ENCODE results near the gene NOD2. TPM values are rescaled to one million over a fixed set of nuclear protein-coding genes. Genes with fewer than 3 reads are reported as not detected.
A peak's percentile ranks its signal among the peaks of the same experiment; 100 is the strongest.

The NOD2 gene
- total and polyA plus RNA-seq, 2 experiments from 2014 or later: not detected

DNA sequence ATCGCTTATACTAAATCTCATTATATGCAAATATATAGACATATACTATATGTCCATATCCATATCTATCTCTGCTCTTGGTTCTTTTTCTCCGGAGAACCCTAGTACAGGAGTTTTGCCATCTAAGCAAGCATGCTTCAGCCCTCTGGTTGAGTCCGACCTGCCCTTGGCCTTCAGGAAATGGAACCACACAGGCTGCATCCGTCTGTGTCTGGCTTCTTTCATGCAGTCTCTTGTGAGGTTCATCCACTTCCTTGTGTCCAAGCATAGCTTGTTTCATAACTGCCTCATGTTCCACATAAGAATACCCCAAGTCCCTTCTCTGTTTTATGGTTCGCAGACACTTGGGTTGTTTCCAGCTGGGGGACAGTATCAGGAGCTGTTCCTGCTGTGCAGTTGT, 29.1 kb upstream of the NOD2 start:
- Histone ChIP-seq H3K36me3 (ENCODE audit: low read depth) (no peaks in the 10 kb centered on the region), H3K9ac (no peak overlapping the region), H3K4me3 (no peak overlapping the region), H2AFZ (peak overlapping the region; percentile 98; the same call in 1 of the 2 replicates), H3K9me3 (ENCODE audit: low read depth) (no peaks in the 10 kb centered on the region), H3K27me3 (replicated peaks; ENCODE audit: insufficient read depth) (no peaks in the 10 kb centered on the region), H3K9me2 (ENCODE audit: insufficient read depth) (no peaks in the 10 kb centered on the region), H4K20me1 (ENCODE audit: insufficient read depth) (no peaks in the 10 kb centered on the region), H3K27ac (no peak overlapping the region), H3K4me2 (ENCODE audit: unreplicated experiment) (no peak overlapping the region), H3K79me2 (ENCODE audit: insufficient read depth) (no peaks in the 10 kb centered on the region), H3K4me1 (ENCODE audit: insufficient read depth) (no peaks in the 10 kb centered on the region), H3F3A (ENCODE audit: insufficient read depth) (no peaks in the 10 kb centered on the region)
- no peak for TF ChIP-seq EZH2 (IDR thresholded peaks at IDR 0.05; ENCODE audit: insufficient read depth, poor library complexity, severe bottlenecking)
- no peak for TF ChIP-seq EZH2phosphoT487 (IDR thresholded peaks at IDR 0.05; ENCODE audit: insufficient read depth, low read depth)
- WGBS, 2 experiments (ENCODE audit: low coverage in 1 of 2, low lambda C conversion rate in 2 of 2, missing lambda C conversion rate in 2 of 2): 91 to 95% methylated on average over 5 of the region's 5 CpGs
- no peak for DNase-seq
- in situ Hi-C loops (cut with MboI): no loop called here

GRCh38 chr16:50665128-50665878, 28.1 kb upstream of the NOD2 start:
- Histone ChIP-seq H3K4me2 (ENCODE audit: unreplicated experiment) (peak overlapping the region; percentile 92), H2AFZ (peak overlapping the region; percentile 98), H3K4me1 (ENCODE audit: insufficient read depth) (no peaks in the 10 kb centered on the region), H3K27ac (no peak overlapping the region), H3K9me2 (ENCODE audit: insufficient read depth) (no peaks in the 10 kb centered on the region), H3K27me3 (replicated peaks; ENCODE audit: insufficient read depth) (no peaks in the 10 kb centered on the region), H4K20me1 (ENCODE audit: insufficient read depth) (no peaks in the 10 kb centered on the region), H3K79me2 (ENCODE audit: insufficient read depth) (no peaks in the 10 kb centered on the region), H3K4me3 (peak overlapping the region; percentile 82), H3K9ac (peak overlapping the region; percentile 83), H3K36me3 (ENCODE audit: low read depth) (no peaks in the 10 kb centered on the region), H3K9me3 (ENCODE audit: low read depth) (no peaks in the 10 kb centered on the region), H3F3A (ENCODE audit: insufficient read depth) (no peaks in the 10 kb centered on the region)
- 10 to 11% methylated on average over 36 to 40 of the region's 40 CpGs for WGBS, 2 experiments (ENCODE audit: low coverage in 1 of 2, low lambda C conversion rate in 2 of 2, missing lambda C conversion rate in 2 of 2)
- peak; percentile 87 for DNase-seq
- in situ Hi-C loops (cut with MboI): loop anchor here (5.0 kb wide), 1 partner anchor 293 kb away; no protein-coding TSS in a partner anchor
- TF ChIP-seq EZH2phosphoT487 (IDR thresholded peaks at IDR 0.05; ENCODE audit: insufficient read depth, low read depth): no peak
- TF ChIP-seq EZH2 (IDR thresholded peaks at IDR 0.05; ENCODE audit: insufficient read depth, poor library complexity, severe bottlenecking): no peak

DNA sequence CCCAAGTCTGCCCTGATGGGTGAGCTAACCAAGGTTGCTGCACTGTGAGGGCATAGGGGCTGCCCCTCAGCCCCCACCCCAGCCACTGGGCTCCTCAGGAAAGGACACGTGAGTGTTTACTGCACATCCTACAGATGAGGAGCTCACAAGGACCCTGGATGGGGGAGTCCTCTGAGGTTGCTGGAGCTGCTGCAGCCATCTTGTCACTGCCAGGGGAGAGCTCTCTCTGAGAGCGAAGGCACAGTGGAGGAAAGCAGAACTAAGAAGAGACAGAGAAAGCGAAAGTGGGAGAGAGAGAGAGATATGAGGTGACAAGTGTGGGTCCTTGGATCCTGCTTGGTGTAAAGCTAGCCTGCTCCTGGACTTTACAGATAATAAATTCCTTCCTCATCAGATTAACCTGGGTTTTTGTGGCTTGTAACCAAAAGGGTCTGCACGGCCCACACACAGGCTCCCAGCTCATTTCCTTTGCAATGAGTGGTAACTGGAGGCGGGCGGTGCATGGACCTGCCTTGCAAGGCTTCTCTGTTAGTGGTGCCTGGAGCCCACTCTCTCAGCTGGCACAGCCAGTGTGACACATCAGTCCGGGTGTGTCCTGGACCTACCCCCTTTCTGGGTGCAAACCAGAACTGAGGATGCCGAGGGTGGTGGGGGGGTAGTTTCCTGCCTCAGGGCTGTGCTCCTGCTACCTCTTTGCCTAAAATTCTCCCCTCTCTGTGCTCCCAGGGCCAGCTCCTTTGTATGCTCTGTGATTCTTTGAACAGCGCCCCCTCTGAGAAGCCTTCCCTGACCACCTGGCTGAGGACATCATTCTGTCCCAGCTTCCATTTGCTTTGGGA, 26.5 kb upstream of the NOD2 start:
- no peak overlapping the region for H2AFZ ChIP-seq
- 76 to 78% methylated on average over 9 of the region's 9 CpGs for WGBS, 2 experiments (ENCODE audit: low coverage in 1 of 2, low lambda C conversion rate in 2 of 2, missing lambda C conversion rate in 2 of 2)
- no peak for DNase-seq
- H3K4me2 ChIP-seq (ENCODE audit: unreplicated experiment): no peak overlapping the region
- no peaks in the 10 kb centered on the region for H3K9me2 ChIP-seq (ENCODE audit: insufficient read depth)
- no peak overlapping the region for H3K27ac ChIP-seq
- H3K9ac ChIP-seq: no peak overlapping the region
- no peaks in the 10 kb centered on the region for H3K79me2 ChIP-seq (ENCODE audit: insufficient read depth)
- H3K27me3 ChIP-seq (replicated peaks; ENCODE audit: insufficient read depth): no peaks in the 10 kb centered on the region
- no peaks in the 10 kb centered on the region for H3K36me3 ChIP-seq (ENCODE audit: low read depth)
- no peaks in the 10 kb centered on the region for H3K9me3 ChIP-seq (ENCODE audit: low read depth)
- in situ Hi-C loops (cut with MboI): loop anchor here (5.0 kb wide), 1 partner anchor 295 kb away; no protein-coding TSS in a partner anchor
- H3F3A ChIP-seq (ENCODE audit: insufficient read depth): no peaks in the 10 kb centered on the region
- no peak overlapping the region for H3K4me3 ChIP-seq
- no peaks in the 10 kb centered on the region for H3K4me1 ChIP-seq (ENCODE audit: insufficient read depth)
- TF ChIP-seq EZH2phosphoT487 (IDR thresholded peaks at IDR 0.05; ENCODE audit: insufficient read depth, low read depth) (no peak), EZH2 (IDR thresholded peaks at IDR 0.05; ENCODE audit: insufficient read depth, poor library complexity, severe bottlenecking) (no peak)
- H4K20me1 ChIP-seq (ENCODE audit: insufficient read depth): no peaks in the 10 kb centered on the region

GRCh38 chr16:50667497-50668367, 25.7 kb upstream of the NOD2 start:
- Histone ChIP-seq H3K79me2 (ENCODE audit: insufficient read depth) (no peaks in the 10 kb centered on the region), H3K4me1 (ENCODE audit: insufficient read depth) (no peaks in the 10 kb centered on the region), H2AFZ (no peak overlapping the region), H3K4me3 (no peak overlapping the region), H3F3A (ENCODE audit: insufficient read depth) (no peaks in the 10 kb centered on the region), H3K9ac (no peak overlapping the region), H3K27ac (no peak overlapping the region), H3K9me3 (ENCODE audit: low read depth) (no peaks in the 10 kb centered on the region), H4K20me1 (ENCODE audit: insufficient read depth) (no peaks in the 10 kb centered on the region), H3K9me2 (ENCODE audit: insufficient read depth) (no peaks in the 10 kb centered on the region), H3K4me2 (ENCODE audit: unreplicated experiment) (no peak overlapping the region), H3K27me3 (replicated peaks; ENCODE audit: insufficient read depth) (no peaks in the 10 kb centered on the region), H3K36me3 (ENCODE audit: low read depth) (no peaks in the 10 kb centered on the region)
- 82 to 86% methylated on average over 20 to 21 of the region's 21 CpGs for WGBS, 2 experiments (ENCODE audit: low coverage in 1 of 2, low lambda C conversion rate in 2 of 2, missing lambda C conversion rate in 2 of 2)
- no peak for DNase-seq
- no peak for TF ChIP-seq EZH2phosphoT487 (IDR thresholded peaks at IDR 0.05; ENCODE audit: insufficient read depth, low read depth)
- TF ChIP-seq EZH2 (IDR thresholded peaks at IDR 0.05; ENCODE audit: insufficient read depth, poor library complexity, severe bottlenecking): no peak
- in situ Hi-C loops (cut with MboI): loop anchor here (5.0 kb wide), 1 partner anchor 295 kb away; no protein-coding TSS in a partner anchor
